RWPE2 (cell line): ENCODE measurements around the gene UBAC1.
A peak's percentile ranks its signal among the peaks of the same experiment; 100 is the strongest.
"Not testable (repeated sequence)": the region's sequence is repeated elsewhere in the genome, so short reads cannot be mapped to it uniquely, and the experiment has no call there.

Experiments used
- ATAC-seq: fragments of 200-7000 bp; cut with Tn5 transposase; 3 replicates; pipeline ENCODE4 v1.9.1; 2021; ENCODE audit warnings: low read depth
- DNase-seq: peaks from one replicate; pipeline ENCODE4 v3.0.0-alpha.2; 2020; ENCODE audit warnings: low spot score
- H3K27ac ChIP-seq: fragments of 450-650 bp; 2 replicates; pipeline ENCODE4 v1.5.1; 2017; ENCODE audit warnings: mild to moderate bottlenecking; ENCODE audit not compliant: poor library complexity, severe bottlenecking
- H3K27me3 ChIP-seq: fragments of 250-450 bp; sonication (Bioruptor Pico); 2 replicates; pipeline ENCODE4 v1.5.1; 2021; ENCODE audit warnings: mild to moderate bottlenecking, moderate library complexity; ENCODE audit not compliant: insufficient read depth, poor library complexity, severe bottlenecking
- H3K36me3 ChIP-seq: fragments of 250-450 bp; sonication (Bioruptor Pico); 2 replicates; pipeline ENCODE4 v1.5.1; 2020; ENCODE audit warnings: low read depth, mild to moderate bottlenecking, moderate library complexity
- H3K4me1 ChIP-seq: fragments of 250-450 bp; sonication (Bioruptor Pico); 2 replicates; pipeline ENCODE4 v1.5.1; 2021; ENCODE audit warnings: mild to moderate bottlenecking, moderate library complexity; ENCODE audit not compliant: insufficient read depth, poor library complexity, severe bottlenecking
- H3K4me3 ChIP-seq: fragments of 250-450 bp; sonication (Bioruptor Pico); 2 replicates; pipeline ENCODE4 v1.5.1; 2021; ENCODE audit warnings: mild to moderate bottlenecking, moderate library complexity; ENCODE audit not compliant: severe bottlenecking
- H3K9me3 ChIP-seq: fragments of 250-450 bp; sonication (Bioruptor Pico); 2 replicates; pipeline ENCODE4 v1.5.1; 2021; ENCODE audit warnings: mild to moderate bottlenecking, moderate library complexity; ENCODE audit not compliant: severe bottlenecking
- CTCF ChIP-seq: fragments of 450-650 bp; IDR thresholded peaks from one replicate; pipeline ENCODE4 v1.5.1; 2017; ENCODE audit warnings: mild to moderate bottlenecking, moderate library complexity; ENCODE audit not compliant: poor library complexity, severe bottlenecking

Gene UBAC1

GRCh38 chr9:135969064-135969683 lies 8.0 kb upstream of the UBAC1 start:
- Histone ChIP-seq H3K9me3 (no peaks in the 10 kb centered on the region), H3K36me3 (no peaks in the 10 kb centered on the region), H3K4me3 (no peak overlapping the region), H3K27me3 (no peaks in the 10 kb centered on the region), H3K27ac (no peak overlapping the region), H3K4me1 (no peaks in the 10 kb centered on the region)
- ATAC-seq (no peak), DNase-seq (no peak)
- TF ChIP-seq CTCF, result no peak

GRCh38 chr9:135968601-135969000 lies 7.4 kb upstream of the UBAC1 start:
- Histone ChIP-seq H3K27me3 (no peaks in the 10 kb centered on the region), H3K27ac (no peak overlapping the region), H3K36me3 (no peaks in the 10 kb centered on the region), H3K9me3 (no peaks in the 10 kb centered on the region), H3K4me3 (no peak overlapping the region), H3K4me1 (no peaks in the 10 kb centered on the region)
- peak; percentile 28 for DNase-seq
- no peak for TF ChIP-seq CTCF
- ATAC-seq, result no peak

- H3K9me3 ChIP-seq, result no peaks in the 10 kb centered on the region
- ATAC-seq (no peak), DNase-seq (peak; percentile 44)
- H3K4me1 ChIP-seq, result no peaks in the 10 kb centered on the region
- no peaks in the 10 kb centered on the region for H3K27me3 ChIP-seq
- H3K27ac ChIP-seq, result no peak overlapping the region
- no peaks in the 10 kb centered on the region for H3K36me3 ChIP-seq
- TF ChIP-seq CTCF, result no peak
- no peak overlapping the region for H3K4me3 ChIP-seq
Observed at GRCh38 chr9:135968083-135968476, 6.9 kb upstream of the UBAC1 start.

GRCh38 chr9:135966916-135967260 lies 5.7 kb upstream of the UBAC1 start:
- not testable (repeated sequence) for ATAC-seq, H3K36me3 ChIP-seq, H3K9me3 ChIP-seq, H3K27ac ChIP-seq, H3K27me3 ChIP-seq, H3K4me1 ChIP-seq, H3K4me3 ChIP-seq
- DNase-seq, result peak; percentile 26

GRCh38 chr9:135965124-135965756 lies 4.1 kb upstream of the UBAC1 start:
- Histone ChIP-seq H3K27me3 (no peaks in the 10 kb centered on the region), H3K4me3 (no peak overlapping the region), H3K9me3 (no peaks in the 10 kb centered on the region), H3K4me1 (no peaks in the 10 kb centered on the region), H3K27ac (no peak overlapping the region), H3K36me3 (no peaks in the 10 kb centered on the region)
- no peak for TF ChIP-seq CTCF
- ATAC-seq, result no peak
- DNase-seq, result peak; percentile 43
